Astrocyte (in vitro differentiated cells and primary cell): Measurements from ENCODE around the gene RABGAP1L. TPM values are rescaled to one million over a fixed set of nuclear protein-coding genes. Genes with fewer than 3 reads are reported as not detected.

ENCODE experiments used
- DNase-seq: peaks from one replicate; pipeline ENCODE4 v3.0.0-alpha.2; 2010; ENCODE audit warnings: low read depth
- FAIRE-seq: peaks from 2 replicates; lab custom pipeline; 2011; peaks lifted over from hg19 to GRCh38; lab: Jason Lieb, UNC
- H2AFZ ChIP-seq: 2 replicates; pipeline ENCODE4 v1.6.0; 2012; ENCODE audit warnings: low read depth, low read length, inconsistent platforms
- H3K27ac ChIP-seq: 2 replicates; pipeline ENCODE4 v1.5.1; 2011; ENCODE audit warnings: low read depth, low read length, inconsistent platforms
- H3K27me3 ChIP-seq: 2 replicates; pipeline ENCODE4 v1.6.0; 2011; ENCODE audit warnings: low read length, inconsistent platforms; ENCODE audit not compliant: insufficient read depth
- H3K36me3 ChIP-seq: 2 replicates; pipeline ENCODE4 v1.5.1; 2011; ENCODE audit warnings: low read length, inconsistent platforms; ENCODE audit not compliant: insufficient read depth
- H3K4me1 ChIP-seq: 2 replicates; pipeline ENCODE4 v1.5.1; 2011; ENCODE audit warnings: low read length, inconsistent platforms; ENCODE audit not compliant: insufficient read depth
- H3K4me2 ChIP-seq: 2 replicates; pipeline ENCODE4 v1.6.0; 2012; ENCODE audit warnings: low read length, inconsistent platforms
- H3K4me3 ChIP-seq: 2 replicates; pipeline ENCODE4 v1.5.1; 2011; ENCODE audit warnings: low read depth, mild to moderate bottlenecking, low read length, inconsistent platforms; ENCODE audit not compliant: insufficient read depth
- H3K79me2 ChIP-seq: 2 replicates; pipeline ENCODE4 v1.6.0; 2012; ENCODE audit warnings: mild to moderate bottlenecking, low read length, inconsistent platforms; ENCODE audit not compliant: insufficient read depth
- H3K9ac ChIP-seq: 2 replicates; pipeline ENCODE4 v1.6.0; 2012; ENCODE audit warnings: mild to moderate bottlenecking, low read length, inconsistent platforms
- H3K9me3 ChIP-seq: 2 replicates; pipeline ENCODE4 v1.5.1; 2012; ENCODE audit warnings: low read depth, mild to moderate bottlenecking, low read length, inconsistent platforms; ENCODE audit not compliant: insufficient read depth
- H4K20me1 ChIP-seq: 2 replicates; pipeline ENCODE4 v1.6.0; 2012; ENCODE audit warnings: low read length, inconsistent platforms; ENCODE audit not compliant: insufficient read depth
- H3K27ac Mint-ChIP-seq: one replicate; pipeline ENCODE4 v1.8.0; 2021; ENCODE audit warnings: mild to moderate bottlenecking, mixed read lengths; ENCODE audit not compliant: unreplicated experiment
- H3K27me3 Mint-ChIP-seq: one replicate; pipeline ENCODE4 v1.8.0; 2021; ENCODE audit warnings: low read depth, mixed read lengths; ENCODE audit not compliant: unreplicated experiment
- H3K36me3 Mint-ChIP-seq: one replicate; pipeline ENCODE4 v1.8.0; 2021; ENCODE audit warnings: low read depth, mixed read lengths; ENCODE audit not compliant: unreplicated experiment
- H3K4me1 Mint-ChIP-seq: one replicate; pipeline ENCODE4 v1.8.0; 2021; ENCODE audit warnings: low read depth, mixed read lengths; ENCODE audit not compliant: unreplicated experiment
- H3K4me3 Mint-ChIP-seq: one replicate; pipeline ENCODE4 v1.8.0; 2021; ENCODE audit warnings: mild to moderate bottlenecking, moderate library complexity, mixed read lengths; ENCODE audit not compliant: unreplicated experiment
- H3K9me3 Mint-ChIP-seq: one replicate; pipeline ENCODE4 v1.8.0; 2021; ENCODE audit warnings: mild to moderate bottlenecking, mixed read lengths; ENCODE audit not compliant: unreplicated experiment
- CTCF ChIP-seq: IDR thresholded peaks from 2 replicates; pipeline ENCODE4 v1.5.1; 2011; ENCODE audit warnings: low read depth, mild to moderate bottlenecking, inconsistent platforms, low read length, moderate library complexity; ENCODE audit not compliant: insufficient read depth
- EZH2 ChIP-seq: IDR thresholded peaks from 2 replicates; pipeline ENCODE4 v1.6.1; 2012; ENCODE audit warnings: mild to moderate bottlenecking, low read length, inconsistent platforms; ENCODE audit not compliant: insufficient read depth
- total RNA-seq: library from RNA; stranded (reverse); gene quantifications from 2 replicates; pipeline ENCODE4 v1.2.1, GENCODE V29; 2021

RABGAP1L gene
- total RNA-seq, 1 donor from 2014 or later: 40.2 TPM

- Mint-ChIP-seq H3K9me3 (no peaks in the 10 kb centered on the region), H3K4me1 (peaks cover 60% of the 10 kb centered on the region), H3K27ac (peak overlapping the region; percentile 94), H3K27me3 (no peaks in the 10 kb centered on the region), H3K36me3 (peaks cover 3% of the 10 kb centered on the region), H3K4me3 (no peak overlapping the region)
- peaks cover 26% of the 10 kb centered on the region for H3K4me1 ChIP-seq
- no peaks in the 10 kb centered on the region for H3K79me2 ChIP-seq
- peak overlapping the region; percentile 61 for H3K27ac ChIP-seq
- no peak overlapping the region for H2AFZ ChIP-seq
- H3K9ac ChIP-seq: no peak overlapping the region
- peaks cover 24% of the 10 kb centered on the region for H3K27me3 ChIP-seq
- no peaks in the 10 kb centered on the region for H4K20me1 ChIP-seq
- peak; percentile 89 for DNase-seq
- no peak for FAIRE-seq
- TF ChIP-seq CTCF: no peak
- no peak for TF ChIP-seq EZH2
- no peaks in the 10 kb centered on the region for H3K36me3 ChIP-seq
- H3K4me3 ChIP-seq: no peak overlapping the region
- H3K9me3 ChIP-seq: no peaks in the 10 kb centered on the region
- H3K4me2 ChIP-seq: peak overlapping the region; percentile 18
Measured at GRCh38 chr1:174969977-174970376, 810.7 kb downstream of the RABGAP1L start.

GRCh38 chr1:174971466-174971865 is 812.1 kb downstream of the RABGAP1L start:
- peaks cover 7% of the 10 kb centered on the region for H3K36me3 Mint-ChIP-seq
- FAIRE-seq: no peak

More at GRCh38 chr1:174971466-174971865, 812.1 kb downstream of the RABGAP1L start:
- H3K79me2 ChIP-seq: no peaks in the 10 kb centered on the region
- Mint-ChIP-seq H3K4me3 (no peak overlapping the region), H3K27me3 (no peaks in the 10 kb centered on the region), H3K9me3 (no peaks in the 10 kb centered on the region), H3K27ac (peak overlapping the region; percentile 91), H3K4me1 (peaks cover 50% of the 10 kb centered on the region)
- H3K4me2 ChIP-seq: no peak overlapping the region
- TF ChIP-seq CTCF (no peak), EZH2 (no peak)
- no peak for DNase-seq
- H2AFZ ChIP-seq: no peak overlapping the region
- no peak overlapping the region for H3K9ac ChIP-seq
- H3K27ac ChIP-seq: no peak overlapping the region
- H4K20me1 ChIP-seq: no peaks in the 10 kb centered on the region
- H3K36me3 ChIP-seq: no peaks in the 10 kb centered on the region
- H3K9me3 ChIP-seq: no peaks in the 10 kb centered on the region
- peaks cover 29% of the 10 kb centered on the region for H3K4me1 ChIP-seq
- H3K27me3 ChIP-seq: peaks cover 20% of the 10 kb centered on the region
- H3K4me3 ChIP-seq: no peak overlapping the region
